ENCODE data around the gene ARHGAP42. TPM values are rescaled to one million over a fixed set of nuclear protein-coding genes. Genes with fewer than 3 reads are reported as not detected.

The ARHGAP42 gene
- total RNA-seq, 2 experiments from 2014 or later: 0.05 to 0.10 TPM

DNA sequence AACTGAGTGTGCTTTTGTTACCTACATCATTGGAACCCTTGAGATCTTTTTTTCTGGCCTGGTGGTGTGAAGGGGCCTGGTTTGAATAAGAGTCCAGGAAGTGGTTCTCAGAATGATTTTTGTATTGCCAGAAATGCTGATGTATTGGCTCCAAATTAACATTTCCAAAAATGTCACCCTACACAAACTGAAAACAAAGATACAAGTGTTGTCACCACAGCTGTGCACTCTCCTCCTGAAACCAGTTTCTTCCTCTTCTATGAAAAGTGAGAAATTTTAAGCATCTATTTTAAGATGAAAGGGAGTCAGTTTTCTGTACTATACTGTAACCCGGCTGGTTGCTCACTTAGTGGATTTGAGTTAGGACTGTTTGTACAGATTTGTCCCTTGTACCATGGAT lies 223.7 kb downstream of the ARHGAP42 start:
- Mint-ChIP-seq H3K9me3 (no peaks in the 10 kb centered on the region), H3K27me3 (no peaks in the 10 kb centered on the region), H3K4me3 (no peak overlapping the region), H3K36me3 (ENCODE audit: low read depth) (no peaks in the 10 kb centered on the region), H3K27ac (no peak overlapping the region), H3K4me1 (no peaks in the 10 kb centered on the region)
- POLR2A ChIA-PET: no interaction called here
- CTCF ChIA-PET: no interaction called here
- DNase-seq: no peak

DNA sequence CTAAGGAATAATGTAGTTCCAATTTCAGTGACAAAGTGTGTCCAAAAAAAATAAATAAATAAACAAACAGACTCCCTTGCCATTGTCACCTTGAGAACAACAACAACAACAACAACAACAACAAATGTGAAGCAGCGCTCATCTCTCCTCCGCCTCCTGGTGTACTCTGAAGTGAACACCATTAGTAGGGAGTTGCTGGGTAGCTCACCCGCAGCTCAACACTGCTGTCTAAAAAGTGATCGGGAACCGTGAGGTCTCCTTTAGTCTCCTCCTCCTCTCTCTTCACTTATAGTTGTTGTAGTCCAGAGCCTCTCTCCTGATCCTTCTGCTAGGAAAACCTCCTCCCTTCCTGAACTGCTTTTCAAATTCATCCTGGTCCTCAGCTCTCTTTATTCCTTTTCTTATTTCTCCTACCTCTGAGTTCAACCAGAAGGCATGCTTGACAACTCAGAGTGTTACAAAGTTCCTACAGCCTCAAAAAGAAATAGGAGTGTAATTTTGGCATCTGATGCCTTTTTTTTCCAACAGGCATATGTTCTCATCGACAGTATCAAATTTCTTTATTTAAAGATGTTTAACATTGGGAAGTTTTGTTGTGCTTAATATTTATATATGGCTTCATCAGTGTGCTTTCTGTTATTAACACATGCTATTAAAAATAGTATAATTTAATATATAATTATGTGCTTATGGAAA lies 227.5 kb downstream of the ARHGAP42 start:
- Mint-ChIP-seq H3K4me3 (no peak overlapping the region), H3K36me3 (ENCODE audit: low read depth) (no peaks in the 10 kb centered on the region), H3K27me3 (no peaks in the 10 kb centered on the region), H3K4me1 (no peaks in the 10 kb centered on the region), H3K27ac (no peak overlapping the region), H3K9me3 (no peaks in the 10 kb centered on the region)
- no peak for DNase-seq
- POLR2A ChIA-PET: no interaction called here
- CTCF ChIA-PET: no interaction called here

DNA sequence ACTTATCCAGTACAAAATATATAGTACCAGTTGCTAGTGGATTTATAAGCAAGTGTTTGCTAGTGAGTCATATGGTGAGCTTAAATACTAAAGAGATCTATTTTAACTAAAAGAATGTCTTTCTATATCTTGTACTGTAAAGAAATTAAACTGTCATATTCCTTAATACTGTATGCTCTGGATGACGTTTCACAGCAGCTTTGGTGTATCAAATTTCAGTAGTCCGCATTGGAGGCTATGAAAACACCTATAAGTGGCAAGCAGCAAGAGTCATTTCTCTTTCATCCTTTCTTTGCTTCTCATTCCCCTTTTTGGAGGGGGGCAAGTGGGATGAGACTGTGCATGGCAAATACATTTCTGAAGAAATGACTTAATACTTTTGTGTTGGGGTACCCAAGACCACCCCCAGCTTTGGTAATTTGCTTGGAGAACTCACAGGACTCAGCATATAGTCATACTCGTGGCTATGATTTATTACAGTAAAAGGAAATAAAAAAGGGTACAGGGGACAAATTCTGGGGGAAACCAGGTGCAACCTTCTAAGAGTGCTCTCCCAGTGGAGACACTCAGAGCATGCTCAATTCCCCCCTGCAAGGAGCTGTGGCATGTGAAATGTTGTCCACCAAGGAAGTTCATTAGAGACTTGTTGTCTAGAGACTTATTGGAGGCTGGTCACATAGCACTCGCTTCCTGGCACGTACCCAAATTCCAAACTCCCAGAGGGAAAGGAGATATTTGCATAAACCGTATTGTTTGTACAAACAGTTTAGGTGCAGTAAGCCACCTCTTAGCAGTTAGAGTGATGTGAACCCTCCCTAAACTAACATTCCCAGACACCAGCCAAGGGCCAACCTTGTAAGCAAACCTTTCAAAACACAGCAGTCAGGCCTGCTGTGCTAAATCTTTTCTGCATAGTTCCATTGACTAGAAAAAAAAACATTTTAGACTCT lies 231.7 kb downstream of the ARHGAP42 start:
- Mint-ChIP-seq H3K36me3 (ENCODE audit: low read depth) (no peaks in the 10 kb centered on the region), H3K27ac (no peak overlapping the region), H3K4me3 (no peak overlapping the region), H3K9me3 (no peaks in the 10 kb centered on the region), H3K4me1 (no peaks in the 10 kb centered on the region), H3K27me3 (no peaks in the 10 kb centered on the region)
- ChIA-PET CTCF (no interaction called here), POLR2A (no interaction called here)
- no peak for DNase-seq

DNA sequence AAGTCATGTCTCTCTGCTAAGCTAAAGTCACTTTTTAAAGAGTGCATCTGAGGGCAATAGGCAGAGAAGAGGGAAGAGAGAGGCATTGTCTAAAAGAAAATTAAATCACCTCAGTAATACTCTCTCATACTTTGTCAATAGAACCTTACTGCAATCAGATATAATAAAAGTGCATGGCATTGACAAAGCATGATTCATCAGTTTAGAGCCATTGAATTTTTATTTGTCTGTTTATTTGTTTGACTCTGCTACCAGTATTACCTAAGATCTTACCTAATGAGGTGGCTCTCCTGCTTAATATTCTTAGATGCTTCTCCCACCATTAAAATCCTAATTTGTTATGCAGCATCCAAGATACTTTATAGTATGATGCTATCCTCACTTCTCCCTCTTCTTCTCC lies 233.5 kb downstream of the ARHGAP42 start:
- Mint-ChIP-seq H3K4me1 (no peaks in the 10 kb centered on the region), H3K27ac (no peak overlapping the region), H3K4me3 (no peak overlapping the region), H3K36me3 (ENCODE audit: low read depth) (no peaks in the 10 kb centered on the region), H3K9me3 (no peaks in the 10 kb centered on the region), H3K27me3 (no peaks in the 10 kb centered on the region)
- POLR2A ChIA-PET: no interaction called here
- DNase-seq: no peak
- CTCF ChIA-PET: no interaction called here

DNA sequence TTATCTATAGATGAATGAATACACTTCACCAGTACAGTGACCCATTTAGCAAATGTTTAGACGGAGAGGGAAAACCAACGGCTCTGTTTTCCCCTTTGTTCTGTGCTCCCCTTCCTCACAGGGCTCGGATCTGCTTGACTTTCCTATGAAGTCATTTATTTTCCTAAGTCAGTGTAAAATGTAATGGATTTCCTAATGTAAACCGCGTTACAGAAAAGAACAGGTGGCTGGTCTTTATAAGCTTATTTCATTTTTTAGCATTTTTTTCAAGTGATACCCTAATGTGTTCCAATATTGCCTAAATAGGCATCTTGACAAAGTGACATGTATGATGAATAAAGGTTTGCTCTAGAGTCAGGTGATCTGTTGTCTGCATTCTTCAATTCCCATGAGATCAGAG lies 235.0 kb downstream of the ARHGAP42 start:
- no peak overlapping the region for H3K27ac Mint-ChIP-seq
- POLR2A ChIA-PET: no interaction called here
- no peaks in the 10 kb centered on the region for H3K36me3 Mint-ChIP-seq (ENCODE audit: low read depth)
- DNase-seq: no peak
- H3K9me3 Mint-ChIP-seq: no peaks in the 10 kb centered on the region
- no peaks in the 10 kb centered on the region for H3K27me3 Mint-ChIP-seq
- H3K4me3 Mint-ChIP-seq: no peak overlapping the region
- peaks cover 4% of the 10 kb centered on the region for H3K4me1 Mint-ChIP-seq
- CTCF ChIA-PET: no interaction called here

DNA sequence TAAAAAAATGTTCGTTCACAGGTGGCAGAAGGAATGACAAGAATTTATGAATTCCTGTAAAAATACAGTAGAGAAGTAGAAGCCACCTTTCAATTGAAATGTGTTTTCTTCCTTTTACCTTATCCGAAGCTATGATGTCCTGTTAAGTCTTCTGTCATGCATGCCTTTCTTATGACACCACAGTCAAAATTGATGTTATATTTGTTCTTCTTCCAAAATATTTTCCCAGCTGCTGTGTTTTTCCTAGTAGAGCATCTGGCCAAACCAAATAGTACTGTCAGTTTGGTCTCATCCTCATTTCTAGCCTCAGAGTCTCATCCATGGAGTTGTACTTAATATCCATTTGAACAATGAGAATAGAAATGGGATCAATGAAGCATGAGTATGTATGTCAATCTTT lies 236.5 kb downstream of the ARHGAP42 start:
- H3K9me3 Mint-ChIP-seq: no peaks in the 10 kb centered on the region
- no peak for DNase-seq
- CTCF ChIA-PET: no interaction called here

DNA sequence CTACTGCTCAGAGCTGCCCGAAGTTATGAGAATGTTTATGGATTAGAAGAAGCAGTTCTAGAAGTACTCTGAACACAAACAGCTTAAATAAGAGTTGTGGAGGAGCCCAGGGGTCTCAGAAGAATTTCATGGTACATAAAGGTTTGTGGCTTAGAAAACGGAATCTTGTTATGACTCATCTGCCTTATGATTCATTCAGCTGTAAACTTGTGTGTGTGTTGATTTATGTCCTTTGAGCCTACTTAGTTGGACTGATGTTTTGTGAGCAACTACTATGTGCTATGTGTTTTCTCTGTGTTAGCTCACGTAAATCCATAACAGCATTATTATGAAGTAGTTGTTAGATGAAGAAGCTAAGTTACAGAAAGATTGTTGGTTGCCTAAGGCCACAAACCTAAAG lies 238.8 kb downstream of the ARHGAP42 start:
- Mint-ChIP-seq H3K27me3 (no peaks in the 10 kb centered on the region), H3K9me3 (no peaks in the 10 kb centered on the region), H3K36me3 (ENCODE audit: low read depth) (no peaks in the 10 kb centered on the region), H3K4me1 (peaks cover 4% of the 10 kb centered on the region), H3K4me3 (no peak overlapping the region), H3K27ac (no peak overlapping the region)
- ChIA-PET CTCF (no interaction called here), POLR2A (no interaction called here)
- DNase-seq: no peak

More for the DNA sequence above, 236.5 kb downstream of the ARHGAP42 start:
- Mint-ChIP-seq H3K36me3 (ENCODE audit: low read depth) (no peaks in the 10 kb centered on the region), H3K4me1 (peaks cover 4% of the 10 kb centered on the region), H3K27ac (no peak overlapping the region), H3K4me3 (no peak overlapping the region), H3K27me3 (no peaks in the 10 kb centered on the region)
- POLR2A ChIA-PET: no interaction called here

DNA sequence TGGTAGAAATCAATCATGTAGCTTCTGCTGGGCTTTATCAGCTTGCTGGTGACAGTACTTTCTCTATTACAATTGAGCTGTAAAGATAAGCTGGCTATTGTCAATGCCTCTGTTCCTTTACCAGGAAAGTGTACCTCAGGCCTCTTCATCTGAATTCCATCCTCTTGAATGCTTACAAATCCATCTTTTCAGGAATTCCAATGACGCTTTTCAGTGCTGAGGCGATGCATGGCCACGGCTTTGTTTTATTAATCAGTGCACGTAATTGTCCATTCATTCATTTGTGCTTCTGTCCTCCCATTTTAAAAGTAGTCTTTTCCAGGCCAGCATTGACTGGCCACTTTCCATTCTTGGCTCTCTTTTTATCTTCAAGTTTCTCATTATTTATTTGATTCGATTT lies 240.5 kb downstream of the ARHGAP42 start:
- no peak overlapping the region for H3K27ac Mint-ChIP-seq
- no peaks in the 10 kb centered on the region for H3K36me3 Mint-ChIP-seq (ENCODE audit: low read depth)
- H3K4me1 Mint-ChIP-seq: peaks cover 4% of the 10 kb centered on the region
- ChIA-PET POLR2A (no interaction called here), CTCF (no interaction called here)
- no peak overlapping the region for H3K4me3 Mint-ChIP-seq
- no peaks in the 10 kb centered on the region for H3K9me3 Mint-ChIP-seq
- no peaks in the 10 kb centered on the region for H3K27me3 Mint-ChIP-seq
- DNase-seq: no peak

DNA sequence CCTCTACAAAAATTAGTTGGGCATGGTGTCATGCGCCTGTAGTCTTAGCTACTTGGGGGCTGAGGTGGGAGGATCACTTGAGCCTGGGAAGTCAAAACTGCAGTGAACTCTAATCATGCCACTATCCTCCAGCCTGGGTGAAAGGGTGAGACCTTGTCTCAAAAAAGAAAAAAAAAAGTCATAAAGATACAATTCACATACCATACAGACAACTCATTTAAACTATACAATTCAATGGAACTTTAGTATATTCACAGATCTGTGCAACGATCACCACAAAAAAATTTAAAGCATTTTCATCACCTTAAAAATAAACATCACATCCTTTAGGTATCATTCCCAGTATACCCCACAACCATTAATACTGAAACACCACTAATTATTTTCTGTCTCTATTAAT lies 241.3 kb downstream of the ARHGAP42 start:
- H3K4me1 Mint-ChIP-seq: peaks cover 4% of the 10 kb centered on the region
- H3K9me3 Mint-ChIP-seq: no peaks in the 10 kb centered on the region
- H3K27me3 Mint-ChIP-seq: no peaks in the 10 kb centered on the region
- no peak overlapping the region for H3K27ac Mint-ChIP-seq
- H3K4me3 Mint-ChIP-seq: no peak overlapping the region
- ChIA-PET POLR2A (no interaction called here), CTCF (no interaction called here)
- H3K36me3 Mint-ChIP-seq (ENCODE audit: low read depth): no peaks in the 10 kb centered on the region
- no peak for DNase-seq

DNA sequence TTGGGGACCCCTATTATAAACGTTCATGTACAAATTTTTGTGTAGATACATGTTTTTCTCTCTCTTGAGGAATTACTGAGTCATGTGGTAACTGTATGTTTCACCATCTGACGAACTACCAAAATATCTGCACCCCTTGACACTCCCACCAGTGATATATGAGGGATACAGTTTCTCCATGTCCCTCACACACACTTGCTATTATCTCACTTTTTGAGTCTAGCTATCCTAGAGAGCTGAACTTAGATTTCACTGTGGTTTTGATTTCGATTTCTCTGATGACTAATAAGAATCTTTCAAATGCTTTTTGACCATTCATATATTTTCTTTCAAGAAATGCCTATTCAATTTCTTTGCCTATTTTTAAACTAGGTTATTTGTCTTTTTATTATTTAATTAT lies 242.3 kb downstream of the ARHGAP42 start:
- H3K4me3 Mint-ChIP-seq: no peak overlapping the region
- no peak overlapping the region for H3K27ac Mint-ChIP-seq
- H3K9me3 Mint-ChIP-seq: no peaks in the 10 kb centered on the region
- peaks cover 4% of the 10 kb centered on the region for H3K4me1 Mint-ChIP-seq
- CTCF ChIA-PET: no interaction called here
- no peaks in the 10 kb centered on the region for H3K36me3 Mint-ChIP-seq (ENCODE audit: low read depth)
- no peaks in the 10 kb centered on the region for H3K27me3 Mint-ChIP-seq
- DNase-seq: no peak
- POLR2A ChIA-PET: no interaction called here

DNA sequence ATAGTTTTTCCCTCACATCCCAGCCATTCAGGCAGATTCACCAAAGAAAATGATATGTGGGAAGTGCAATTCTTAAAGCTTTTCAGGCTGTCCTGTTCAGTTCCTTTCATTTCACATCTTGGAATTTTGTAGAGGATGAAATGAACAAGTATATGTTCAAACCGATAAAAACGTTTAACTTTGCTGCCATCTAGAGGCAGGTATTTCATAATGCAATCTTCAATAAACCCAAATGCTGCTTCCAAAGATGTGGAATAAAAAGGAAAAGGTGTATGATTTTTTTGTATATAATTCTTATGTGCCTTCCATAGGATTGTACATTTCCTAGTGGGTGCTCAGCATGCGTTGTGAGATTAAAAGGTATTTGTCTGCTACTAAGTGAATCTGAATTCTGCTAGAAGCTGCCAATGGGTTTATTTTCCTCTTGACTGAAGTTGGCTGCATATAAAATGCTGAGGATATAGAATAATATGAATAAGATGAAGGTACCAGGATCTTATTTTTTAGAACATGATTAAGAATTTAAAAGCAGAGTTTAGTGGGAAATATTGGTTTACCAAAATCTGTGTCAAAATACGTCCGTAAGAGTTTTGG lies 243.2 kb downstream of the ARHGAP42 start:
- no peaks in the 10 kb centered on the region for H3K36me3 Mint-ChIP-seq (ENCODE audit: low read depth)
- CTCF ChIA-PET: no interaction called here
- no peaks in the 10 kb centered on the region for H3K9me3 Mint-ChIP-seq
- H3K4me1 Mint-ChIP-seq: peaks cover 4% of the 10 kb centered on the region
- H3K27me3 Mint-ChIP-seq: no peaks in the 10 kb centered on the region
- no peak overlapping the region for H3K27ac Mint-ChIP-seq
- H3K4me3 Mint-ChIP-seq: no peak overlapping the region
- POLR2A ChIA-PET: no interaction called here
- DNase-seq: no peak

DNA sequence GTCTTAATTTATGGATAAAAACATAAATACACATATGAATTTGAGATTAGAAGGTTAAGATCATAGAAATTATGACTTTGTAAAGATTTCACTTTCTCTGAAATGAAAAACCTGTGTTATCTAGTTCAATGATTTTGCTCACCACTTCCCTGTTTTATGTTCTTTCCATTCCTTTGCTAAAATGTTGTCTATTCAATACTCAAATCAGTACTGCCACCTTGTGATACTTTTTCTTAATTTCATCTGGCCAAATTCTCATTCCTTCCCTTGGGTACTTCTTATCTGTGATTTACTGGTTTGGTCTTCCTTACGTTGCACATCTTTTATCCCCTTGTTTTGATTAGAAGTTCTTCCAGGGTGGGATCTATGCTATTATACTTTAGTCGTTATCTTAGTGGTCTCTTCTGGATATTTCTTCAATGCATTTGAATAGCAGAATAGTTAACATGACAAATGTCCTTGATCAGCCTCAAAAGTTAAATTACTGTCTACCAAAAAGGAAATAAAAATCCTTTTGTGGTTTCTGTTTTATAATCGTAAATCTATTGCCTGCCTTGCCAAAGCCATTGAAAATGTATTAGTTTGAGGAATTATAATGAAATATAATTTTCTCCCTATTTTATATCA lies 245.5 kb downstream of the ARHGAP42 start:
- DNase-seq: no peak
- Mint-ChIP-seq H3K9me3 (no peaks in the 10 kb centered on the region), H3K27me3 (no peaks in the 10 kb centered on the region), H3K27ac (no peak overlapping the region), H3K36me3 (ENCODE audit: low read depth) (no peaks in the 10 kb centered on the region), H3K4me1 (no peaks in the 10 kb centered on the region), H3K4me3 (no peak overlapping the region)
- ChIA-PET CTCF (no interaction called here), POLR2A (no interaction called here)

DNA sequence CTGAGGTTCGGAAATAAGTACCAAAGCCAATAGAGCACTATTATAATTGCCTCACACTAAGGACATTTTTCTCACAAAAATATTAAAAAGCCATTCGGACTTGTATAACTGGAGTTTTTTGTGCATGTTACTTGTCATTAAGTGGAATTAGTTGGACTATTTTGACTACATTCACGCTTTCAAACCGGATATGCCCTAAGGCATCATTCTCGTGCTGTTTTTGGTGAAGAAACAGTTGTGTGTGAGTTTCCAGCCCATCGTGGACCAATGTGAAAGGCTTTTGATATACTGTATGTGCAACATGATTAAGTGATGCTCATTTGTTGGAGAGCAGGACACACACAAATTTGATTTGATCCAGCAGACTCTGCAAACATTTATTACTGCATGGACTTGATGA lies 249.7 kb downstream of the ARHGAP42 start:
- ChIA-PET POLR2A (no interaction called here), CTCF (no interaction called here)

More for the DNA sequence above, 249.7 kb downstream of the ARHGAP42 start:
- Mint-ChIP-seq H3K27me3 (no peaks in the 10 kb centered on the region), H3K4me1 (no peaks in the 10 kb centered on the region), H3K4me3 (no peak overlapping the region), H3K9me3 (no peaks in the 10 kb centered on the region), H3K36me3 (ENCODE audit: low read depth) (no peaks in the 10 kb centered on the region), H3K27ac (no peak overlapping the region)
- no peak for DNase-seq
